Measurements from ENCODE around the gene POLR2L.

POLR2L gene

GRCh38 chr11:869399-870126, 27.2 kb upstream of the POLR2L start:
- DNase-seq: no peak

- no peak for DNase-seq
Observed at GRCh38 chr11:868802-869201, 26.5 kb upstream of the POLR2L start.

GRCh38 chr11:868394-868793, 26.1 kb upstream of the POLR2L start:
- DNase-seq: no peak

GRCh38 chr11:867856-868358, 25.6 kb upstream of the POLR2L start:
- DNase-seq: no peak

GRCh38 chr11:866481-866880, 24.2 kb upstream of the POLR2L start:
- DNase-seq: no peak

GRCh38 chr11:865462-866430, 23.4 kb upstream of the POLR2L start:
- DNase-seq: no peak

GRCh38 chr11:864898-865297, 22.6 kb upstream of the POLR2L start:
- DNase-seq: no peak

GRCh38 chr11:863910-864827, 21.8 kb upstream of the POLR2L start:
- no peak for DNase-seq

GRCh38 chr11:863023-863909, 20.9 kb upstream of the POLR2L start:
- peak in 1 of 58 donors; percentile 35 for DNase-seq

- no peak for DNase-seq
Observed at GRCh38 chr11:862696-863022, 20.3 kb upstream of the POLR2L start.

- peak in 1 of 58 donors; percentile 25 for DNase-seq
Observed at GRCh38 chr11:862081-862661, 19.8 kb upstream of the POLR2L start.

GRCh38 chr11:861105-861479, 18.8 kb upstream of the POLR2L start:
- DNase-seq: no peak

- no peak for DNase-seq
Observed at GRCh38 chr11:860234-861104, 18.1 kb upstream of the POLR2L start.

- DNase-seq: peak in 57 of 58 donors; percentile 21 to 90 (median 68)
Observed at GRCh38 chr11:859394-860131, 17.2 kb upstream of the POLR2L start.

- no peak for DNase-seq
Observed at GRCh38 chr11:858762-859339, 16.5 kb upstream of the POLR2L start.

GRCh38 chr11:858053-858761, 15.9 kb upstream of the POLR2L start:
- DNase-seq: no peak

- DNase-seq: no peak
Observed at GRCh38 chr11:856397-856796, 14.1 kb upstream of the POLR2L start.

Measured in anterior cingulate cortex (tissue), 58 donors.